Tibial artery (tissue), 4 donors: ENCODE data around the gene DRGX.

Experiments
- DNase-seq, 2 donors: peaks; one replicate each; pipeline ENCODE4 v3.0.0-alpha.2; 2019
- H3K27ac ChIP-seq, 2 donors: fragments of 200-600 bp; sonication (generic) in 1 of 2; 1 replicate in 1 of 2; 2 replicates in 1 of 2; pipeline ENCODE4 v1.5.1; 2018 to 2019; ENCODE audit warnings: mild to moderate bottlenecking in 1 of 2
- H3K27me3 ChIP-seq, 2 donors: fragments of 200-600 bp; sonication (generic) in 1 of 2; one replicate each; pipeline versions ENCODE4 v1.5.1 to v1.6.0; 2016 to 2019
- H3K36me3 ChIP-seq, 3 donors: fragments of 200-600 bp; sonication (generic) in 2 of 3; one replicate each; pipeline ENCODE4 v1.5.1; 2016 to 2019; ENCODE audit warnings: mild to moderate bottlenecking in 2 of 3
- H3K4me1 ChIP-seq, 4 donors: fragments of 200-600 bp; sonication (generic) in 2 of 4; 1 replicate in 3 of 4; 2 replicates in 1 of 4; pipeline ENCODE4 v1.5.1; 2016 to 2019
- H3K4me3 ChIP-seq, 2 donors: fragments of 200-600 bp; sonication (generic) in 1 of 2; 1 replicate in 1 of 2; 2 replicates in 1 of 2; pipeline ENCODE4 v1.5.1; 2018 to 2019; ENCODE audit warnings: mild to moderate bottlenecking in 2 of 2
- H3K9me3 ChIP-seq, 3 donors: fragments of 200-600 bp; sonication (generic) in 1 of 3; one replicate each; pipeline ENCODE4 v1.5.1; 2016 to 2019
- CTCF ChIP-seq, 2 experiments: fragments of 200-600 bp in 1 of 2; fragments of 450-650 bp in 1 of 2; IDR thresholded peaks; one replicate each; pipeline ENCODE4 v1.5.1; 2017 to 2019; ENCODE audit warnings: antibody characterized with exemption in 2 of 2, mild to moderate bottlenecking in 1 of 2, moderate library complexity in 1 of 2
- intact Hi-C: fragments of 100-400 bp; cut with DNase I; formaldehyde crosslinking; loops from one replicate; pipeline ENCODE4 v1.15.0; 2023; ENCODE audit warnings: low total_unique reads

The DRGX gene

GRCh38 chr10:49379596-49380410, 16.1 kb downstream of the DRGX start:
- Histone ChIP-seq H3K4me3 (no peak overlapping the region), H3K36me3 (no peaks in the 10 kb centered on the region), H3K9me3 (no peaks in the 10 kb centered on the region), H3K27ac (no peak overlapping the region), H3K27me3 (peaks cover 0 to 20% of the 10 kb centered on the region in 2 donors), H3K4me1 (no peaks in the 10 kb centered on the region)
- DNase-seq: no peak
- intact Hi-C loops: no loop called here
- TF ChIP-seq CTCF (IDR thresholded peaks at IDR 0.05): no peak

GRCh38 chr10:49377256-49377655, 18.6 kb downstream of the DRGX start:
- Histone ChIP-seq H3K4me3 (no peak overlapping the region), H3K27me3 (peaks cover 0 to 6% of the 10 kb centered on the region in 2 donors), H3K4me1 (no peaks in the 10 kb centered on the region), H3K27ac (no peak overlapping the region), H3K9me3 (no peaks in the 10 kb centered on the region), H3K36me3 (no peaks in the 10 kb centered on the region)
- intact Hi-C loops: no loop called here
- DNase-seq: no peak
- no peak for TF ChIP-seq CTCF (IDR thresholded peaks at IDR 0.05)

GRCh38 chr10:49375611-49376010, 20.3 kb downstream of the DRGX start:
- no peak for TF ChIP-seq CTCF (IDR thresholded peaks at IDR 0.05)
- DNase-seq: no peak
- H3K4me3 ChIP-seq: no peak overlapping the region

GRCh38 chr10:49374740-49375139, 21.1 kb downstream of the DRGX start:
- Histone ChIP-seq H3K36me3 (no peaks in the 10 kb centered on the region), H3K9me3 (no peaks in the 10 kb centered on the region), H3K27me3 (peaks cover 0 to 19% of the 10 kb centered on the region in 2 donors), H3K4me1 (no peaks in the 10 kb centered on the region), H3K4me3 (no peak overlapping the region), H3K27ac (no peak overlapping the region)
- intact Hi-C loops: no loop called here
- DNase-seq: no peak
- no peak for TF ChIP-seq CTCF (IDR thresholded peaks at IDR 0.05)

More at GRCh38 chr10:49375611-49376010, 20.3 kb downstream of the DRGX start:
- intact Hi-C loops: no loop called here
- H3K27me3 ChIP-seq: peaks cover 0 to 12% of the 10 kb centered on the region in 2 donors
- H3K36me3 ChIP-seq: no peaks in the 10 kb centered on the region
- H3K9me3 ChIP-seq: no peaks in the 10 kb centered on the region
- H3K4me1 ChIP-seq: no peaks in the 10 kb centered on the region
- no peak overlapping the region for H3K27ac ChIP-seq

- no peaks in the 10 kb centered on the region for H3K36me3 ChIP-seq
- no peak for DNase-seq
- H3K9me3 ChIP-seq: no peaks in the 10 kb centered on the region
- no peak overlapping the region for H3K4me3 ChIP-seq
- no peaks in the 10 kb centered on the region for H3K4me1 ChIP-seq
- TF ChIP-seq CTCF (IDR thresholded peaks at IDR 0.05): no peak
- peaks cover 0 to 24% of the 10 kb centered on the region in 2 donors for H3K27me3 ChIP-seq
- H3K27ac ChIP-seq: no peak overlapping the region
- intact Hi-C loops: no loop called here
These were observed 22.5 kb downstream of the DRGX start for GRCh38 chr10:49373361-49373760.
